Upper lobe of left lung (tissue), 4 donors: ENCODE measurements around the gene PTGDR2.

Experiments
- EP300 ChIP-seq, 4 donors: sonication (generic); formaldehyde crosslinking; IDR thresholded peaks; one replicate each; pipeline ENCODE4 v1.5.1; 2017; ENCODE audit warnings: antibody characterized with exemption in 4 of 4, control low read depth in 2 of 4
- POLR2A ChIP-seq, 4 donors: fragments of 450-650 bp; IDR thresholded peaks; one replicate each; pipeline ENCODE4 v1.5.1; 2016 to 2017; ENCODE audit warnings: antibody characterized with exemption in 4 of 4, mild to moderate bottlenecking in 2 of 4
- POLR2AphosphoS5 ChIP-seq, 2 donors: sonication (generic); formaldehyde crosslinking; IDR thresholded peaks; one replicate each; pipeline ENCODE4 v1.5.1; 2017; ENCODE audit warnings: antibody characterized with exemption in 2 of 2
- TF ChIP-seq, protein P1 (sequence below), 6 experiments: fragments of 450-650 bp in 4 of 6; fragments of 200-600 bp in 2 of 6; sonication (generic) in 2 of 6; IDR thresholded peaks; one replicate each; pipeline ENCODE4 v1.5.1; 2016 to 2019; ENCODE audit warnings: antibody characterized with exemption in 6 of 6

DNA sequence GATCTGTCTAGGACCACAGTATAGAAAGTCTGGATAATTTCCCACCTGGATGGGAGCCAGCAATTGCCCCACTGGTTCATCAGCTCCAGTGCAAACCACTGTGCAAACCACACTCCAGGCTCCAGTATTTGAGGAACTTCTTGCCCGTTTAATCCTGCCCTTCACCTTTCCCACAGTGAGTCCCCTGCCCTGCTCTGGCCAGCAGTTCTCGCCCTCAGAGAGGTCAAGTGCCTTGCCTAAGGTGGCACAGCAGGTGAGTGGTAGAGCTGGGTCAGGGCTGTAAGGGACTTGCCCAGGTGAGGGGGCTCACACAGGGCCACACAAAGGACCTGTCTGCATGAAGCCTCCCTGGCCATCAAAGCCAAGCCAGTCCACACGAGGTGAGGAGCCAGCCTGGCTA, 46.5 kb downstream of the PTGDR2 start:
- TF ChIP-seq, protein P1, sequence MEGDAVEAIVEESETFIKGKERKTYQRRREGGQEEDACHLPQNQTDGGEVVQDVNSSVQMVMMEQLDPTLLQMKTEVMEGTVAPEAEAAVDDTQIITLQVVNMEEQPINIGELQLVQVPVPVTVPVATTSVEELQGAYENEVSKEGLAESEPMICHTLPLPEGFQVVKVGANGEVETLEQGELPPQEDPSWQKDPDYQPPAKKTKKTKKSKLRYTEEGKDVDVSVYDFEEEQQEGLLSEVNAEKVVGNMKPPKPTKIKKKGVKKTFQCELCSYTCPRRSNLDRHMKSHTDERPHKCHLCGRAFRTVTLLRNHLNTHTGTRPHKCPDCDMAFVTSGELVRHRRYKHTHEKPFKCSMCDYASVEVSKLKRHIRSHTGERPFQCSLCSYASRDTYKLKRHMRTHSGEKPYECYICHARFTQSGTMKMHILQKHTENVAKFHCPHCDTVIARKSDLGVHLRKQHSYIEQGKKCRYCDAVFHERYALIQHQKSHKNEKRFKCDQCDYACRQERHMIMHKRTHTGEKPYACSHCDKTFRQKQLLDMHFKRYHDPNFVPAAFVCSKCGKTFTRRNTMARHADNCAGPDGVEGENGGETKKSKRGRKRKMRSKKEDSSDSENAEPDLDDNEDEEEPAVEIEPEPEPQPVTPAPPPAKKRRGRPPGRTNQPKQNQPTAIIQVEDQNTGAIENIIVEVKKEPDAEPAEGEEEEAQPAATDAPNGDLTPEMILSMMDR (IDR thresholded peaks at IDR 0.05): no peak
- TF ChIP-seq POLR2AphosphoS5 (IDR thresholded peaks at IDR 0.05) (no peak), POLR2A (IDR thresholded peaks at IDR 0.05) (no peak), EP300 (IDR thresholded peaks at IDR 0.05) (no peak)
